AG04449 (cell line): ENCODE data around the gene TNRC6C.
A peak's percentile ranks its signal among the peaks of the same experiment; 100 is the strongest.

ENCODE experiments used
- CTCF ChIA-PET: fragments of 350-600 bp; formaldehyde crosslinking; extraction: SDS; loops from one replicate; lab custom pipeline; 2021; ENCODE audit warnings: antibody characterized with exemption; lab: Yijun Ruan, JAX
- POLR2A ChIA-PET: fragments of 400-600, 350-600 bp; formaldehyde crosslinking; extraction: SDS; loops from one replicate; lab custom pipeline; 2020; ENCODE audit warnings: antibody characterized with exemption, inconsistent platforms; lab: Yijun Ruan, JAX
- DNase-seq: peaks from one replicate; pipeline ENCODE4 v3.0.0-alpha.2; 2010; ENCODE audit warnings: low read depth, low spot score
- H3K4me3 ChIP-seq: 2 replicates; pipeline ENCODE4 v1.5.1; 2011; ENCODE audit warnings: low read depth, mild to moderate bottlenecking, control low read depth, low read length
- TF ChIP-seq, protein P1 (sequence below): IDR thresholded peaks from one replicate; pipeline ENCODE4 v1.5.1; 2011; ENCODE audit warnings: mild to moderate bottlenecking, moderate library complexity, low read length, control low read depth, inconsistent platforms; ENCODE audit not compliant: insufficient read depth; ENCODE audit errors: missing control alignments

Gene TNRC6C

DNA sequence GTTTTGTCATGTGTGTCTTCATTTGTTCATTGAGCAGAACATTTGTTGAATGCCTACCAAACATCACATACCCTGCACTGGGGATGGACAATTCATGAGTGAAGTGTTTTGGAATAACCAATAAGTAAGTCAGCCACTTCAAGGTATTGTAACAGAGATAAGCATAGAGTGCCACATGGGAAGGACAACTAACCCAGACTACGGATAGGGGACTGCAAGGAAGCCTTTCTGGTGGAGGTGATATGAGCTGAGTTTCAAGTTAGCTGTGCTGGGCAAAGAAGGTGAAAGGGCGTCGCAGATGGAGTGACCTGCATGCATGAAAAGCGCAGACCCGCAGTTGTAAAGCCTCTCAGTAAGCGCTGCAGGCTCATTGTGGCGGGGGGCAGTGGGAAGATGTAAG lies 78.8 kb downstream of the TNRC6C start:
- CTCF ChIA-PET: interaction anchor here (1.1 to 10.9 kb wide), 3 partner anchors 11 to 24 kb away, joined by 3 to 130 read pairs (median 5); no protein-coding TSS in a partner anchor
- H3K4me3 ChIP-seq: no peak overlapping the region
- TF ChIP-seq, protein P1, sequence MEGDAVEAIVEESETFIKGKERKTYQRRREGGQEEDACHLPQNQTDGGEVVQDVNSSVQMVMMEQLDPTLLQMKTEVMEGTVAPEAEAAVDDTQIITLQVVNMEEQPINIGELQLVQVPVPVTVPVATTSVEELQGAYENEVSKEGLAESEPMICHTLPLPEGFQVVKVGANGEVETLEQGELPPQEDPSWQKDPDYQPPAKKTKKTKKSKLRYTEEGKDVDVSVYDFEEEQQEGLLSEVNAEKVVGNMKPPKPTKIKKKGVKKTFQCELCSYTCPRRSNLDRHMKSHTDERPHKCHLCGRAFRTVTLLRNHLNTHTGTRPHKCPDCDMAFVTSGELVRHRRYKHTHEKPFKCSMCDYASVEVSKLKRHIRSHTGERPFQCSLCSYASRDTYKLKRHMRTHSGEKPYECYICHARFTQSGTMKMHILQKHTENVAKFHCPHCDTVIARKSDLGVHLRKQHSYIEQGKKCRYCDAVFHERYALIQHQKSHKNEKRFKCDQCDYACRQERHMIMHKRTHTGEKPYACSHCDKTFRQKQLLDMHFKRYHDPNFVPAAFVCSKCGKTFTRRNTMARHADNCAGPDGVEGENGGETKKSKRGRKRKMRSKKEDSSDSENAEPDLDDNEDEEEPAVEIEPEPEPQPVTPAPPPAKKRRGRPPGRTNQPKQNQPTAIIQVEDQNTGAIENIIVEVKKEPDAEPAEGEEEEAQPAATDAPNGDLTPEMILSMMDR: no peak
- no peak for DNase-seq
- POLR2A ChIA-PET: no interaction called here

DNA sequence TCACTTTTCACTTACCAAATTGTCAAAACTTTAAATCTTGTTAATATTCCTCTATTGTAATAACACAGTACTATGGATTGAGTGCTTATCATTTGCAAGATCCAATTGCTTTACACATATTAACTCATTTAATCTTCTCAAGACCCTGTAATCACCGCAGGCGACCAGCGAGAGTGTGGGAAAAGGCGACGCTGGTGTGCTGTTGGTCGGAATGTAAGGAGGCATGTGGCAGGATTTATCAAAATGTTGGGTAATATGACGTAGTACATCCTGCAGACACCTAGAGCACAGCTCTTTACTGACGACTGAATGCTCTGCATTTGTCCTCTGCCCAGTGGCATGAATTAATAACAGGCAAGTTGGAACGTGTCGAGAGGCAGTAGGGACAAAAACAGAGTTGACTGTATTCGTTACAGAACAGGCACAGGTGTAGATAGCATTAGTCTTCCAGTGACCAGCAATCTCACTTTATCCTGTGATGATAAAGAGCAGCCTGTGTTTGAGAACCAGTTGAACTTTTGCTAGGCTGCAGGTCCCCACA lies 80.3 kb downstream of the TNRC6C start:
- TF ChIP-seq, protein P1: no peak
- H3K4me3 ChIP-seq: no peak overlapping the region
- no peak for DNase-seq
- ChIA-PET CTCF (no interaction called here), POLR2A (no interaction called here)

DNA sequence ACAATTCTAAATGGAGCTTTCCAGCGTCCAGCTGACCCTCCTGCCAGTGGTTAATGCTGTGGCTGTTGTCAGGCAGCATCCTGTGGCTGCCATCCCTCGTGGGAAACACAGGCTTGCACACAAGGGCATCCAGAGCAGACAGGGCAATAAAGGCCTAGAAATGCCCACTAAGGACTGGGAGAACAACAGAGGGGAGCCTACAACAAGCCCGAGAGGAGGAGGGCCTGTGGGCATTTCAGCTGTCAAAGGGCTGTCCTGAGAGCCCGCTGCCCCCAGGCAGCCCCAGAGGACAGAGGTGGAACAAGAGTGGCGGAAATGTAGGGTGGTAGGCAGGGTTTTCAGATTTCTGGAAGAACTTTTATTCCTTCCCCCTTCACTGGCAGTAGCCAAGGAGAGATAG lies 81.1 kb downstream of the TNRC6C start:
- DNase-seq: no peak
- ChIA-PET CTCF (interaction anchor here (1.4 to 3.9 kb wide), 5 partner anchors 8 to 211 kb away, joined by 4 to 44 read pairs (median 15); no protein-coding TSS in a partner anchor), POLR2A (no interaction called here)
- H3K4me3 ChIP-seq: no peak overlapping the region
- TF ChIP-seq, protein P1: no peak

DNA sequence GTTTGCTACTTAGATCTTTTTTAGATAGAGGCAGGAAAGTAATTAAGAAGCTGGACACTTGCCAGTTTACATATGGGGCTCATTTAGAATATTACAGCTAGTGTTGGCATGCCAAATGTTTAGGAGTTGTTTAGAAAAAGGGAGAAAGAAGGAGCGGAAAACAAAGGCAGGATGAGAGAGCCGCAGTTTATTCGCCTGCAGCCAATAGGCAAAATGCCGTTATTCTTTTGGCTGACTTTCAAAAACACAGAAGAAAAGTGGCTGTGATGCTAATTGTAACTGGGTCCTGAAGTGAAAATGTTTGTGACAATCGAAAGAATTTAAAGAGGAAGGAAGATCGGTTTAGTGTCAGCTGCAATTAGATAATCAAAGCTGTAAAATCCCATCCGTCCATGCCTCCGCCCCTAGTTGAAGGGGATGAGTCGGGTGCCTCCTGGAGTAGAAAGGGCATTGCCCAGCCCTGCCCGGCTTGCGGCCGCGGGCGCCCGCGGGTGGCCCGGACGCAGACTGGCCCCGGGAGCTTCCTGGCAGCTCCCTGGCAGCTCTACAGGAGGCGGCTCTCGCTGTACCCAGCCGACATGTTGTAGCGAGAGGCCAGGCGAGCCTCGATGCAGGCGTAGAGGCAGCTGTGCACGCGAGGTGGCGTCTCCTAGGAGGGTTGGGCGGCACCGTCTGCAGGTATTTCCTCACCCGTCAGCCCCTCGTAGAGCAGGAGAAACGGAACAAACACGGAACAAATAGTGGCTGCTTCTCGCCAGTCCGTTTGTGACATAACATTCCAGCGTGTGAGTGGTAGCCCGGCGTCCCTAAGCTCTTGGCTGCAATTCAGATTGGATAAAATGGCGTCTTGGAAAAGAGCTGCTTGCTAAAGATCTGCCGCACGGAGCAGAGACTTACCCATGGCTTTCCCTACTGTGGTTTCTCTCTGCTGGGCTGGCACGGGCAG lies 82.2 kb downstream of the TNRC6C start:
- CTCF ChIA-PET: interaction anchor here (0.8 to 3.9 kb wide), 12 partner anchors 9 to 210 kb away, joined by 3 to 44 read pairs (median 4); partner anchors contain the start of gene TK1
- peak overlapping the region; percentile 65 for H3K4me3 ChIP-seq
- TF ChIP-seq, protein P1: no peak
- no peak for DNase-seq
- POLR2A ChIA-PET: interaction anchor here (1.4 kb wide), 2 partner anchors 18 to 82 kb away, joined by 4 to 5 read pairs; partner anchors contain the start of gene TNRC6C

DNA sequence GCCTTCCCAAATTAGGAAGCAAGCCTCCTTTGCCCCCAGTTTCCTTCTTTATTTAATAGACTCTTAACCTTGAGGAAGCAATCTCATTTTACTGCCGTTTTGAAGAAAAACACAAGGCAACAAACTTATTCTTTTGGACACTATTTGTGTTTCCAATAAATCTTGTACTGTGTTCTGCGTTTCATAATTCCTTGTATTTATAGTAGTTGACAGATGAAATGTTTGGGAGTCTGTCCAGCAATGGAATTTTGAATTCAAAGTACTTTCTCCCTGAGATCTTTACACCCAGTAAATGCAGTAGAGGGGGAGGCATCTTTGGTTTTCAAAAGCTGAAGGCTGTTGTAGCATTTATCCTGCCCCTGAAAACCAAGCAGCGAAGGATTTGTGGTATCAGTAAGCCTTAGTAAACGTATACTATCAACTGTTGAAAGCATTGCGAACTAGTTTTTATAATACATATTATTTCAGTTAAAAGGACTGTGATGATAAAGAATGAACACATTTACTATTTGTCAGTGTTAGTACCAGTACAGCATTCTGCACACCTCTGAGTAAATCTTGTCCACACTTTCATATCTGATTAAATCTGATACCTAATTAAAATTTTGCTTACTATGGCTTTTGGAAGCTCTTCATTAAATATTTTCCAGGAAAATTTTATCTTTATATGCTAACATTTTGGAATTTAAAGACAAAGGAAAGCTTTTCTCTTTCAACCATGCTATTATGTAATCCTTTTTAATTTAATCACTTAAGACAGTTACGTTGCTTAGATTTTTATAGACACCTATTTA lies 83.1 kb downstream of the TNRC6C start:
- peak overlapping the region; percentile 65 for H3K4me3 ChIP-seq
- TF ChIP-seq, protein P1: no peak
- POLR2A ChIA-PET: interaction anchor here (1.4 kb wide), 2 partner anchors 19 to 83 kb away, joined by 4 to 5 read pairs; partner anchors contain the start of gene TNRC6C
- CTCF ChIA-PET: interaction anchor here (0.9 to 3.9 kb wide), 10 partner anchors 10 to 209 kb away, joined by 3 to 44 read pairs (median 4); partner anchors contain the start of gene TK1
- DNase-seq: no peak
